ENCODE results near the gene CMC4. TPM values are rescaled to one million over a fixed set of nuclear protein-coding genes. Genes with fewer than 3 reads are reported as not detected.

The CMC4 gene
- total and polyA plus RNA-seq, 9 of the 15 experiments (the other 6 are each of a cell fraction or from before 2014, with no cell fraction given): 3.5 to 16.9 (median 8.2) TPM

DNA sequence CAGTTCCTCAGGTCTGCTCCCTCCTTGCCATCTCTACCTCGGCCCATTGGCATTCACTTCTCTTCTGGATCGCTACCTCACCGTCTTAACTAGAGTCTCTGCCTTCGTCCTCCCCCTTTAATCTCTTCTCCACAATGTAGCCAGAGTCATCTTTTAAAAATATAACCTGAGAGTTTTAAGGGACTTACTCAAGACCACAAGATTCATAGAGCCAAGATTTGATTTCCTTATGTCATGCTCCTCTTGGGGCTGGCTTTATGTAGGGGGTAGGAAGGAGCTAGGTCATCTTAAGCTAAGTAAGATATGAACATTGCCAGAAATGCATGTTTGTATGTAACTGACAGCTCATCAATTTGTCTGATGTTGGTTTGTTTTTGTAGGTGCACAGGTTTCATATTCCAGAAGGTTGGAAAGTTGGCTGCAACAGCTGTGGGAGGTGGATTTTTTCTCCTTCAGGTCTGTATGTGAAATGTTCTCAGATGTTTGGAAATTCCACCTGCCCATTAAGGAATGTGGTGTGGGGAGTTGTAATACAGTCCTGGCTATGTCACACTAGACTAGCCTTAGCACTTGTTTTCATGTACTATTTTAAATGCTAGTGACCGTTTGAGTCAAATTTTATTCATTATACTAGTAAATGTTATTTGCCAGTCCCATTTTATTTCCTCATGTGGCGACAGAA is 24.7 kb downstream of the CMC4 start:
- H3K9me3 ChIP-seq (replicated peaks; ENCODE audit: control insufficient read depth, insufficient read depth, low read depth, low read length): no peaks in the 10 kb centered on the region
- H3K4me3 ChIP-seq: no peak overlapping the region
- intact Hi-C loops (cut with micrococcal nuclease): no loop called here
- H3K27me3 ChIP-seq (ENCODE audit: control insufficient read depth in 2 of 2, insufficient read depth in 2 of 2, low read length in 2 of 2): no peaks in the 10 kb centered on the region
- CTCF ChIA-PET (ENCODE audit: low intra/inter-chr PET ratio): no interaction called here
- H3K79me2 ChIP-seq (ENCODE audit: control insufficient read depth, insufficient read depth, low read length): peaks cover 36% of the 10 kb centered on the region
- 74% methylated on average over 6 of the region's 6 CpGs for WGBS (ENCODE audit: insufficient coverage, low coverage, missing lambda C conversion rate)
- H3K4me2 ChIP-seq (ENCODE audit: insufficient read depth, low read length): no peak overlapping the region
- no TSS peak for BruUV-seq (replicated peaks)
- no peak overlapping the region for H2AFZ ChIP-seq (ENCODE audit: low read depth, low read length)
- 0 out of 2 replicates have a peak, but pooled peaks cover 3% of the 10 kb centered on the region for H4K20me1 ChIP-seq (replicated peaks; ENCODE audit: control insufficient read depth, insufficient read depth, low read length)
- H3K36me3 ChIP-seq (ENCODE audit: control insufficient read depth, insufficient read depth, low read length): peaks cover 19% of the 10 kb centered on the region; the same call in 1 of the 3 replicates
- in situ Hi-C loops (cut with MboI): no loop called here
- DNase-seq (ENCODE audit: extremely low read depth in 1 of 4, low spot score in 3 of 4) (no peak), ATAC-seq (no peak), FAIRE-seq (no peak)
- peaks cover 0 to 12% of the 10 kb centered on the region in 2 experiments; a peak in 2 of 5 replicates for H3K4me1 ChIP-seq (replicated peaks in 1 of 2; ENCODE audit: control insufficient read depth in 2 of 2, insufficient read depth in 2 of 2, low read length in 2 of 2)
- H3K27ac ChIP-seq (ENCODE audit: extremely low read depth, low read depth, low read length): no peak overlapping the region
- TF ChIP-seq GABPA (tag; conservative IDR thresholded peaks at IDR 0.05; ENCODE audit: low read depth) (no peak), TRIM24 (IDR thresholded peaks at IDR 0.05) (no peak), DDX20 (tag; IDR thresholded peaks at IDR 0.05; ENCODE audit: low read depth) (no peak), ZNF316 (IDR thresholded peaks at IDR 0.05) (peak; percentile 37; the same call in 1 of the 2 replicates)
- POLR2A ChIA-PET: interaction anchor here (0.5 to 1.7 kb wide), 4 partner anchors 8 to 170 kb away, joined by 3 to 4 read pairs (median 4); partner anchors contain the start of genes FUNDC2 and VBP1
- H3K9me1 ChIP-seq (ENCODE audit: control insufficient read depth, insufficient read depth, low read length): no peaks in the 10 kb centered on the region
- no peak overlapping the region for H3K9ac ChIP-seq (ENCODE audit: insufficient read depth in 1 of 2, low read depth in 2 of 2, low read length in 2 of 2)

DNA sequence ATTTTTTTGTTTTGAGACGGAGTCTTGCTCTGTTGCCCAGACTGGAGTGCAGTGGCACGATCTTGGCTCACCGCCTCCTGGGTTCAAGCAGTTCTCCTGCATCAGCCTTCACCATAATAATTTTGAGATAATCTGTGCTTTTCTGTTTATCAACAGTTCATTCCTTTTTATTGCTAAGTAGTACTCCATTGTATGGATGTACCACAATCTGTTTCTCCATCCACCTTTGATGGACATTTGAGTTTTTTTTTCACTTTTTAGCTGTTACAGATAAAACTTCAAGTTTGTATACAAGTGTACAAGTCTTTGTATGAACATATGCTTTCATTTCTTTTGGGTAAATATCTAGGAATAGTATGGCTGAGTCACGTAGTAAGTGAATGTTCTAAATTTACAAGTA is 35.2 kb downstream of the CMC4 start:
- 97% methylated on average over 4 of the region's 4 CpGs for WGBS (ENCODE audit: insufficient coverage, low coverage, missing lambda C conversion rate)
- intact Hi-C loops (cut with micrococcal nuclease): no loop called here
- TF ChIP-seq SMARCA5 (IDR thresholded peaks at IDR 0.05) (0 out of 2 replicates have a peak, but pooled peaks have one; percentile 24), ZNF780A (CRISPR knock-in tag; IDR thresholded peaks at IDR 0.05) (no peak), ZNF707 (CRISPR knock-in tag; conservative IDR thresholded peaks at IDR 0.05) (no peak), TAF9B (IDR thresholded peaks at IDR 0.05; ENCODE audit: partially characterized antibody) (no peak), ZNF197 (CRISPR knock-in tag; IDR thresholded peaks at IDR 0.05; ENCODE audit: low read depth) (no peak), RHOXF2B (CRISPR knock-in tag; conservative IDR thresholded peaks at IDR 0.05) (no peak), ZNF77 (CRISPR knock-in tag; IDR thresholded peaks at IDR 0.05) (no peak), MTA1 (IDR thresholded peaks at IDR 0.05; ENCODE audit: borderline replicate concordance) (no peak), KDM1A (IDR thresholded peaks at IDR 0.05) (peak in 1 of 2 experiments; percentile 36; a peak in 1 of 4 replicates), ILK (tag; IDR thresholded peaks at IDR 0.05; ENCODE audit: borderline replicate concordance, low read depth) (no peak)
- TF ChIP-seq, protein P1, sequence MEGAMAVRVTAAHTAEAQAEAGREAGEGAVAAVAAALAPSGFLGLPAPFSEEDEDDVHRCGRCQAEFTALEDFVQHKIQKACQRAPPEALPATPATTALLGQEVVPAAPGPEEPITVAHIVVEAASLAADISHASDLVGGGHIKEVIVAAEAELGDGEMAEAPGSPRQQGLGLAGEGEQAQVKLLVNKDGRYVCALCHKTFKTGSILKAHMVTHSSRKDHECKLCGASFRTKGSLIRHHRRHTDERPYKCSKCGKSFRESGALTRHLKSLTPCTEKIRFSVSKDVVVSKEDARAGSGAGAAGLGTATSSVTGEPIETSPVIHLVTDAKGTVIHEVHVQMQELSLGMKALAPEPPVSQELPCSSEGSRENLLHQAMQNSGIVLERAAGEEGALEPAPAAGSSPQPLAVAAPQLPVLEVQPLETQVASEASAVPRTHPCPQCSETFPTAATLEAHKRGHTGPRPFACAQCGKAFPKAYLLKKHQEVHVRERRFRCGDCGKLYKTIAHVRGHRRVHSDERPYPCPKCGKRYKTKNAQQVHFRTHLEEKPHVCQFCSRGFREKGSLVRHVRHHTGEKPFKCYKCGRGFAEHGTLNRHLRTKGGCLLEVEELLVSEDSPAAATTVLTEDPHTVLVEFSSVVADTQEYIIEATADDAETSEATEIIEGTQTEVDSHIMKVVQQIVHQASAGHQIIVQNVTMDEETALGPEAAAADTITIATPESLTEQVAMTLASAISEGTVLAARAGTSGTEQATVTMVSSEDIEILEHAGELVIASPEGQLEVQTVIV (CRISPR knock-in tag; IDR thresholded peaks at IDR 0.05; ENCODE audit: borderline replicate concordance): no peak

More for the DNA sequence above, 35.2 kb downstream of the CMC4 start:
- DNase-seq (ENCODE audit: extremely low read depth in 1 of 4, low spot score in 3 of 4) (no peak), ATAC-seq (no peak), FAIRE-seq (no peak)
- Histone ChIP-seq H3K27me3 (ENCODE audit: control insufficient read depth in 2 of 2, insufficient read depth in 2 of 2, low read length in 2 of 2) (no peaks in the 10 kb centered on the region), H2AFZ (ENCODE audit: low read depth, low read length) (no peak overlapping the region), H3K27ac (ENCODE audit: extremely low read depth, low read depth, low read length) (no peak overlapping the region), H3K9ac (ENCODE audit: insufficient read depth in 1 of 2, low read depth in 2 of 2, low read length in 2 of 2) (no peak overlapping the region), H3K79me2 (ENCODE audit: control insufficient read depth, insufficient read depth, low read length) (peaks cover 80% of the 10 kb centered on the region), H3K4me2 (ENCODE audit: insufficient read depth, low read length) (no peak overlapping the region), H4K20me1 (replicated peaks; ENCODE audit: control insufficient read depth, insufficient read depth, low read length) (no peaks in the 10 kb centered on the region), H3K4me1 (replicated peaks in 1 of 2; ENCODE audit: control insufficient read depth in 2 of 2, insufficient read depth in 2 of 2, low read length in 2 of 2) (no peaks in the 10 kb centered on the region; a peak in 2 of 5 replicates), H3K36me3 (ENCODE audit: control insufficient read depth, insufficient read depth, low read length) (peaks cover 38% of the 10 kb centered on the region), H3K4me3 (no peak overlapping the region), H3K9me1 (ENCODE audit: control insufficient read depth, insufficient read depth, low read length) (no peaks in the 10 kb centered on the region), H3K9me3 (replicated peaks; ENCODE audit: control insufficient read depth, insufficient read depth, low read depth, low read length) (peaks cover 4% of the 10 kb centered on the region)
- CTCF ChIA-PET (ENCODE audit: low intra/inter-chr PET ratio): no interaction called here
- POLR2A ChIA-PET: no interaction called here
- no TSS peak for BruUV-seq (replicated peaks)
- in situ Hi-C loops (cut with MboI): no loop called here
